HepG2 (cell line): ENCODE results near the gene CDK10. TPM values are rescaled to one million over a fixed set of nuclear protein-coding genes. Genes with fewer than 3 reads are reported as not detected.

Experiments used
- NRL ChIP-seq: sonication (generic); formaldehyde crosslinking; IDR thresholded peaks from 2 replicates; pipeline ENCODE4 v1.5.0; 2020; ENCODE audit warnings: missing genetic modification reagents, mild to moderate bottlenecking, moderate library complexity, borderline replicate concordance
- POLR2A ChIP-seq, 2 experiments: IDR thresholded peaks; 2 replicates each; pipeline ENCODE4 v1.6.1; 2011; ENCODE audit warnings: low read depth in 2 of 2, low read length in 2 of 2, mild to moderate bottlenecking in 1 of 2, moderate library complexity in 1 of 2; ENCODE audit not compliant: insufficient read depth in 1 of 2
- RFXANK ChIP-seq: IDR thresholded peaks from 2 replicates; pipeline ENCODE4 v1.6.1; 2016
- ZNF253 ChIP-seq: sonication (generic); formaldehyde crosslinking; IDR thresholded peaks from 2 replicates; pipeline ENCODE4 v1.8.0; 2022; ENCODE audit warnings: mild to moderate bottlenecking, missing genetic modification reagents, borderline replicate concordance
- ZNF407 ChIP-seq: sonication (generic); formaldehyde crosslinking; IDR thresholded peaks from one replicate; pipeline ENCODE4 v1.5.1; 2020; ENCODE audit warnings: mild to moderate bottlenecking, missing genetic modification reagents; ENCODE audit errors: not compliant biosample characterization
- ZNF740 ChIP-seq: sonication (generic); formaldehyde crosslinking; IDR thresholded peaks from 2 replicates; pipeline ENCODE4 v1.4.0; 2020; ENCODE audit warnings: missing genetic modification reagents
- ZNF768 ChIP-seq: sonication (generic); formaldehyde crosslinking; IDR thresholded peaks from 2 replicates; pipeline ENCODE4 v1.4.0; 2020; ENCODE audit warnings: missing genetic modification reagents
- ZNF775 ChIP-seq: sonication (generic); formaldehyde crosslinking; IDR thresholded peaks from 2 replicates; pipeline ENCODE4 v1.4.0; 2020; ENCODE audit warnings: missing genetic modification reagents, mild to moderate bottlenecking, moderate library complexity, borderline replicate concordance
- polyA plus RNA-seq, 8 experiments: library from polyadenylated mRNA; depleted of rRNA in 3 of 8; stranded (reverse) in 7 of 8; unstranded in 1 of 8; fragments of >200 nt; fragmentation: Illumina TruSeq in 4 of 8; extraction: Trizol in 4 of 8; gene quantifications; 2 replicates each; pipeline versions ENCODE4 v1.2.1 to v1.2.3, GENCODE V29; 2011 to 2016; ENCODE audit warnings: low read depth in 4 of 8, missing spikeins in 1 of 8, mixed read lengths in 1 of 8; ENCODE audit not compliant: insufficient read depth in 1 of 8
- total RNA-seq, 5 experiments: library from RNA; depleted of rRNA; stranded (reverse); fragments of >200 nt; fragmentation: Illumina TruSeq; extraction: Trizol; gene quantifications; 2 replicates each; pipeline ENCODE4 v1.2.3, GENCODE V29; 2016; ENCODE audit warnings: low read depth in 1 of 5

CDK10 gene
- total and polyA plus RNA-seq, 2 of the 13 experiments (the other 11 are each of a cell fraction or from before 2014, with no cell fraction given) = 2.5 to 3.9 TPM

- peak; percentile 54; the same call in 1 of the 2 replicates for TF ChIP-seq ZNF740
- TF ChIP-seq RFXANK (CRISPR knock-in tag) = no peak
- TF ChIP-seq ZNF775 = no peak
- TF ChIP-seq ZNF253 = no peak
- TF ChIP-seq POLR2A (IDR thresholded peaks at IDR 0.05; ENCODE audit: insufficient read depth in 1 of 2, low read depth in 2 of 2, low read length in 2 of 2) = peak in 1 of 2 experiments; percentile 41; a peak in 1 of 4 replicates
- no peak for TF ChIP-seq NRL
- no peak for TF ChIP-seq ZNF407 (CRISPR knock-in tag)
- peak; percentile 18; the same call in 1 of the 2 replicates for TF ChIP-seq ZNF768 (CRISPR knock-in tag)
Observed at GRCh38 chr16:89643769-89644300, 42.7 kb upstream of the CDK10 start (continued).
